ENCODE data around the gene LMTK2.

GRCh38 chr7:98213296-98213887 is 106.7 kb downstream of the LMTK2 start:
- TF ChIP-seq, protein P1, sequence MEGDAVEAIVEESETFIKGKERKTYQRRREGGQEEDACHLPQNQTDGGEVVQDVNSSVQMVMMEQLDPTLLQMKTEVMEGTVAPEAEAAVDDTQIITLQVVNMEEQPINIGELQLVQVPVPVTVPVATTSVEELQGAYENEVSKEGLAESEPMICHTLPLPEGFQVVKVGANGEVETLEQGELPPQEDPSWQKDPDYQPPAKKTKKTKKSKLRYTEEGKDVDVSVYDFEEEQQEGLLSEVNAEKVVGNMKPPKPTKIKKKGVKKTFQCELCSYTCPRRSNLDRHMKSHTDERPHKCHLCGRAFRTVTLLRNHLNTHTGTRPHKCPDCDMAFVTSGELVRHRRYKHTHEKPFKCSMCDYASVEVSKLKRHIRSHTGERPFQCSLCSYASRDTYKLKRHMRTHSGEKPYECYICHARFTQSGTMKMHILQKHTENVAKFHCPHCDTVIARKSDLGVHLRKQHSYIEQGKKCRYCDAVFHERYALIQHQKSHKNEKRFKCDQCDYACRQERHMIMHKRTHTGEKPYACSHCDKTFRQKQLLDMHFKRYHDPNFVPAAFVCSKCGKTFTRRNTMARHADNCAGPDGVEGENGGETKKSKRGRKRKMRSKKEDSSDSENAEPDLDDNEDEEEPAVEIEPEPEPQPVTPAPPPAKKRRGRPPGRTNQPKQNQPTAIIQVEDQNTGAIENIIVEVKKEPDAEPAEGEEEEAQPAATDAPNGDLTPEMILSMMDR (conservative IDR thresholded peaks at IDR 0.05) = no peak
- TF ChIP-seq ZFX (IDR thresholded peaks at IDR 0.05) = no peak

All from C4-2B (cell line).